AML-193 (cell line): ENCODE results near the gene PNPLA7.
"Not testable (repeated sequence)": the region's sequence is repeated elsewhere in the genome, so short reads cannot be mapped to it uniquely, and the experiment has no call there.

Experiments
- DNase-seq, 2 experiments: peaks; one replicate each; lab custom pipeline; 2025; lab: John Stamatoyannopoulos, UW

PNPLA7 gene

DNA sequence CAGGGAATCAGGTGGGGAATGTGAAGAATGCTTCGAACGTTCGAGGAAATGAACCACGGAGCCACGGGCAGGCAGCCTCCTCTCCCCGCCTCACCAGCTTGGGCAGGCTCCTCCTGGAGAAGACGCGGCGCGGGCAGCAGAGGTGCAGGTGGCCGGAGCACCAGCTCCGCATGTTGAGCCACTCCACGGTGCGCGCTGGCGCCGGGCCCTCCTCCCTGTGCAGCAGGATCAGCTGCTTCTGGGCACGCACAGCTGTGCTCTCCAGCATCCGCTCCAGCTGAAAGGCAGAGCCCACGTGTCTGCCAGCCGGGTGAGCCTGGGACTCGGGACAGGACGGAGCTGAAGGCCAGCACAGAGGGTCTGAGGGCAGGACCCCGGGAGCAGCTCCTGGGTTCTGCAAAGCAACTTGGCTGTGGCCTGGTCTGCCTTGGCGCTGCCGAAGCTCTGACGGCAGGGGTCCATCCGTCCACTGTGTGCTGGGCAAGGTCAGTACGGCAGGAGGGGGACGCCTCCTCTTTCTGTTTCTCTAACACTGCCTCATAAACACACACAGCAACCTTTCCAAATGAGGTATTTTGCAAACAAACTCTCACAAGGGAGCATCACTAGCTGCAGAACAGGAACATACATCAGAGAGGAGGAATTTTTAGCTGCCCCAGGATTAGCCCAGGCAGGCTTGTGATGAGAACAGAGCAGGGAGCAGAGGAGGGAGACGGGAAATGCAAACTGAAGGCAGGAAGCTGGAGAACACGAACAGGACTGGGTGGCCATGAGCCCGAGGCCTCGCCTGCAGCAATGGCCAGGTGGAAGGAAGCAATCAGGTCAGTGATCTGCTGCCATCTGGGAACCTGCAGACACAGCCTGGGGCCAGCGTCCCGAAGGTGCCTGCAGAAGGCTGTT, 71.0 kb downstream of the PNPLA7 start:
- no peak for DNase-seq

GRCh38 chr9:137478613-137478961, 71.6 kb downstream of the PNPLA7 start:
- no peak for DNase-seq

- no peak for DNase-seq
Measured at GRCh38 chr9:137477778-137478612, 72.2 kb downstream of the PNPLA7 start.

- DNase-seq = no peak
Measured at GRCh38 chr9:137476856-137477255, 73.3 kb downstream of the PNPLA7 start.

DNA sequence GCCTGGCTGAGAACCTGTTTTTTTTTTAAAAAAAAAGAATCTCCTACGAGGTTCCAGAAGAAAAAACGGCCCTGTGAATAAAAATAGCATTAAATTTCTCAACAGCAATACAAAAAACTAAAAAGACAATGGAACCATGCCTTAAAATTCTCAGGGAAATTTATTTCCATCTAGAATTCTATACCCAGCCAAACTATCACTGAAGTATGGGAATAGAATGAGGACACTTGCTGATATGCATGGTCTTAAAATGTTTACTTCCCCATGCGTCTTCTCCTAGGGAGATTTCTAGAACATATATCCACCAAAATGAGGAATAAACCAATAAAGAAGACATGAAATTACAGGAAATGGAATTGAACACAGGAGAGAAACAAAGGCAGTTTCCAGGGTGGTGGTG, 74.5 kb downstream of the PNPLA7 start:
- no peak for DNase-seq

DNA sequence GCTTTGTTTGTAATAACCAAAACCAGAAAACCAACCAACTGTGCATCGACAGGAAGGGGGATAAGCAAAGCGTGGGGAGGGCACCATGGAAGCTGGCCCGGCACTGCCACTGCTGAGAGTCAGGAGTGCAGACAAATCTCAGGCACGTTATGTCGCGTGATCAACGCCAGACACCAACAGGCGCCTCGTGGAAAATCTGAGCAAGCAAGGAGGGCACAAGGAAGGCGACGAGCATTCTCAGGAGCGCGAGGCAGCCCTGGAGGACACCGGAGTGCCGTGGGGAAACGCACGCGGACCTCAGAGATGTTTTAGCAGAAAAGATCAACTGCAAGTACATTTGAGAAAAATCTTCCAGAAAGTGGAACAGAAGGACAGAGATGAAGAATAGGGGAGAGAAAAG, 75.9 kb downstream of the PNPLA7 start:
- no peak for DNase-seq

DNA sequence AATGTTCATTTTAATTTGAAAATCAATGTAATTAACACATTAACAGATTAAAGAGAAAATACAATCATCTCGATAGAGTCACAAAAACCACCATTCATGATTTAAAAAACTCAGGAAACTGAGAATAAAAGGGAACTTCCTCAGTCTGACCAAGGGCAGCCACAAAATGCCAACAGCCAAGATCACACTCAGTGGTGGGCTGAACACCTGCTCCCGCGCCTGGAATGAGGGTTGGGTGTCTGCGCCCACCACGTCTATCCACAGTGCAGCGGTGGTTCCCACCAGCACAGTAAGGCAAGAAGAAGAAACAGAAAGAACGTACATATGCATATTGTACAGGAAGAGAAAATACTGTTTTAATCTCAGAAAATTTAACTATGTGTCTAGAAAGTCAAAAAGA, 79.4 kb downstream of the PNPLA7 start:
- DNase-seq = no peak

GRCh38 chr9:137467896-137468295, 82.3 kb downstream of the PNPLA7 start:
- no peak for DNase-seq

- DNase-seq = no peak
Measured at GRCh38 chr9:137467161-137467581, 83.0 kb downstream of the PNPLA7 start.

GRCh38 chr9:137466389-137467085, 83.7 kb downstream of the PNPLA7 start:
- not testable (repeated sequence) for DNase-seq

DNA sequence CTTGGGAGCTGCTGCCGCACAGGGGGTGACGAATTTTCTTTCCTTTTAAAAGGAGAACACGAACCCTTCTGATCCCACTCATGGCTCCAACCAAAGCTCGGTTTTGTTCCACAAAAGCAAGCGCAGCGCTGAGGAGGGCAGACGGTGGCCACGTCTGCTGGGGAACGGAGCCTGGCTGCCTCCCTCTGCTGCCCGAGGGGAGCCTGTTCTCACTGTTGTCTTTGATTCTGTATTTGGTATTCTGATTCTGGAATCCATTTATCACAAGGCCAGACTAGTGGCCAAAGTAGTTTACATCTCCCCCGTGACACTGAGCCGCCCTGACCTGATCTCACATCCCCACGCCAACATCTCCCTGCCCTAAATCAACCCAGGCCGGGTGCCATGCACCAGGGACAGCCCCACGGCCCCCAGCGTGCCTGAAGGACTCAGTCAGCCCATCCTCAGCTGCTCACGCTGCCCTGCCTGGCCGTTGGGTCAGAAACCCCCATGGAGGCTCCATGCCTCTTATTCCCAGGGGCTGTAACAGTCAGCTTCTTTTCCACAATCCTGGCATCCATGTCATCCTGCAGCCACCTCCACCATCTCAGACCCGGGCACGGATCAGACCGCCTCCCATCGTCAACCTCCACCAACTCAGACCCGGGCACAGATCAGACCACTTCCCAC, 84.3 kb downstream of the PNPLA7 start:
- no peak for DNase-seq

DNA sequence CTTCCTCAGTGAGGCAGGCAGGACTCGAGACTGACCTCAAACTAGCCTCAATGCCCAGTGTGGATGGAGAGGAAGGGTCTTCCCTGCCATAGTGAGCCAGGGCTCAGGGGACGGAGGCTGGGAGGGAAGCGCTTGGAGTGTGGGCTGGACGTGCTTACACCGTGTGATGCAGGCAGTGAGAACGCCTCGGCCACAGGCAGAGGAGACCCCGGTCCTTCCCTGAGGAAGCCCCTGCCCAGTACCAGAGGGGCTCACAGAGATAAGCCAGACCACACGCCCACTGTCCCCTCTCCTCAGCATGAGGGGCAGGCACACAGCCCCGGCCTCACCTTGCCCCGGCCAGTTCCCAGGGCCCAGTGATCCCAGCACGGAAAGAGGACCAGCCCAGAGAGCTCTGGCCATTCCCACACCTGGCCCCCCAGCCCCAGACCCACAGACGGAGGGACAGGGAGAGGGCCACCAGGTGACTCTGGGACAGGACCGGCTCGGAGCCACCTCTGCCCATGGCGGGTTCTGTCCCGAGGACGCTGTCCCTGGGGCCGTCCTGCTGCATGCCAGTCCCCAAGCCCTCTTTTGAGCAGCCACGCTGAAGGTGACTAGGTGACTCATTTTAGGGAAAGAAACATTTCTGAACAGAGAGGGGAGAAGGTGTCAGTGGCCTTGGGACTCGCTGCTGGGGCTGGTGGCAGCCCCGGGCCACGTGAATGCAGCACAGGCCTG, 85.0 kb downstream of the PNPLA7 start:
- no peak for DNase-seq

DNA sequence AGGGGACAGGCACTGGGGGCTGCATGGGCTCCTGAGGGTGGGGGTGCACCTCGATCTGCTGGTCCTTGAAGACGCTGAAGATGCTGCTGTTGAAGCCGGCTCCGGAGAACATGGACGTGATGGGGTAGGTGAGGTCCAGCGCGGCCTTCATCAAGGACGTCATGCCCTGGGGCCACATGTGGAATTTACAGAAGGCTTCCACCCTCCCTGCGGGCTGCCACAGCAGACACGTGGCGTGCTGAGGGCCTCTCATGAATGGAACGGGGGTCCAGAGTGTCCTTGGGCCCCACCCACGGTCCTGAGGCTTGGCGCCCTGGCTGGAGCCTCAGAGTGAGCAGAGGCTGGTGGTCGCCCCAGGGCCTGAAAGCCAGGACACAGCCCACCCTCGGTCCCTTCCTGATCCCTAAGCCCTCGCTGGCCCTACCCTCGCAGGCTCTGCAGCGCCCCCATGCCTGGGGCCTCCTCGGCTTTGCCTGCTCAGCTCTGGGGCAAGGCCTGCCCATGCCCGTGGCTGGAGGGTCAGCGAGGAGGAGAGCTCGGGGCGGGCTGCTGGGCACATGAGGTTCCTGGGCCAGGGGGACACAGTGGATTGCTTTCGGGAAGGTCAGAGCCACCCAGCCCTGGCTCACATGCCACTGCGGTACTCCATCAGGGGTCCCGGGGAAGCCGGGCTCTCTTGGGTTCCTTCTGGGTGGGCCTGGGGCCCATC, 85.8 kb downstream of the PNPLA7 start:
- DNase-seq = no peak

GRCh38 chr9:137463931-137464290, 86.3 kb downstream of the PNPLA7 start:
- no peak for DNase-seq

DNA sequence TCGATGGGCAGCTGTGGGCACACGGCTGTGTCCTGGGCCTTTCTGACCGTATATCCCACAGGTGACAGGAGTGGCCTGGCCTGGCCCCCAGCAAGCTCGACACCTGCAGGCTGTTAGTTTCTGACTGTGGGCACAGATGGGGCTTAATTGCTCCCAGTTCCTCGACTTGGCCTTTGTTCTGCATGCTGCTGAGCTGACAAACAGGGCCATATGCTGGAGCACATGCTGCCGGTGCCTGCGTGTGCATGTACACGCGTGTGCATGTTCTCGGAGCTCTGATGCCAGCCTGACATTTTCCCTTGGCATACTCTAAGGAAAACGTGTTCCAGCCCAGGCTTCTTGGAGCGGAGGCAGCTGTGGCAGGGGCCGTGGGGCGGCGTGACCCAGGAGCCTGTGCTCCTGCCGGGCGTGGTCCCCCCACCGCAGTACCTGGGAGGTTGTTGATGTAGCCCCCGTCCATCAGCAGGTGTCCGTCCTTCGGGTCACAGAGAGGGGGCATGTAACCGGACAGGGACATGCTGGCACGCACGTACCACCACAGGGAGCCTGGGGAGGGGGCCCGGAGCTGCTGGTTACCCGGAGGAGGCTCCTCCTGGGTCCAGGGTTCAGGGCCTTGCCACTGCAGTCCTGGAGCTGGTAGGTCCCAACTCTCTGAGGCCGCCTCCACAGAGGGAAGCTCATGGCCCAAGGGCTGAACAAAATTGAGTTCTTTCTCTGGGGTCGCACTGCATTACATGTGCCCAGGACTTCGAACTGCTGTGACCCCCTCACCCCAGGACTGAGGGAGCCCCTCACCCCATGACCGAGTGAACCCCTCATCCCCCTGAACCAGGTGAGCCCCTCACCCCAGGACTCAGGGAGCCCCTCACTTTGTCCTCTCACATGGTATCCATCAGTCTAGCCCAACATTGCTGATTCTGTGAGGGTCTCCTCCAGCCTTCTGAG, 86.9 kb downstream of the PNPLA7 start:
- DNase-seq = no peak

DNA sequence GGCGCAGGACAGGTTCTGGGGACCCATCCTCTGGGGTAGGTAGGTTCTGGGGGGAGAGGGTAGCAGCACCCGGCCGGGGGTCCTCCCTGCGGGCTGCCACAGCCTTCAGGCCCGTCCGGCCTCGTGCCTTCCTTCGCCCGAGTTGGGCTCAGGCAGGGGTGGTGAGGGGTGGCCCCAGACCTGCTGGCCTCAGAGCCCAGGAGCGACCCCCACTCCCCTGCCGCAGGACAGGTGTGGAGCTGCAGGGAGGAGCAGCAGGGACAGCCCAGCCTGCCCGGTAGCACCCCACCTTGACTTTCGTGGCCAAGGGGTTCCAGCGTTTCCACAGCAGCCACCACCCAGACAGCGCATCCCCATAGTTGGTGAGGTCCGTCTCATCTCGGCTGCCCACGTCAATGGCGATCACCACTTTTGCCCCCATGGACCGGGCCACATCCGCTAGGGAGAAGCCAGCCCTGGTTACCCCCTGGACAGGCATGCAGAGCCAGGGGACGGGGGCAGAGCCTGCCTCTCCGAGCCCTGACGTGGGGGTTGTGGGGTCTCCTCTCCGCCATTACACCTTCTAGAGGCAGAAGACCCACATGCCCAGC, 87.7 kb downstream of the PNPLA7 start:
- DNase-seq = no peak

DNA sequence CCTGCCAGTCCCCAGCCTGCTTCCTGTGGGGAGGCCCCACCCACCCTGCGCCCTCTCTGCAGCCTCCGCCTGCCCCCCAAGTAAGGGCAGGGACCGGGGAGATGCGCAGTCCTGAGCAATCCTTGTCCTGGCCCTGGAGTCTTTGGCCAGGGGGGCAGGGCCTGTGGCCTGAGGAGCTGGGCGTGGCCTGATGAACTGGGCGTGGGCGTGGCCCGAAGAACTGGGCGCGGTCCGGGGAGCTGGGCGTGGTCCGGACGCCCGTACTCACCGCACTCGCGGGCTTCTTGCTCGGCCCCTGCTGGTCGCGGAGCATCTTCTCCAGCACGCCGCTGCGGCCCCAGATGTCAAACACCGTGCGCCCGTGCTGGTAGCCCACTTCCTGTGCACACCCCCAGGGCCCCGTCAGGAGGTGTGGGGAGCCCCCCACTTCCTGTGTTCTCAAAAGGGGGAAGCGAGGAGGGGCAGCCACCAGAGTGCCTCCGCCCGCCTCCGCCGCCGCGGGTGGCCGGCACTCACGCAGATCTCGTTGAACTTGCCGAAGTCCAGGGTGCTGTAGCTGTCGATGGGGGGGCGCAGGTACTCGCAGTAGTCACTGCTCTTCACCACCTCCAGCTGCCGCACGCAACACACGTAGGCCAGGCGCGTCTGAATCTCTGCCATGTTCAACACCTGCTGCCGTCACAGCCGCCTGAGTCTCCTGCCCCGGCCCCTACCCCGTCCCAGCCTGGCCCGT, 88.4 kb downstream of the PNPLA7 start:
- no peak for DNase-seq

DNA sequence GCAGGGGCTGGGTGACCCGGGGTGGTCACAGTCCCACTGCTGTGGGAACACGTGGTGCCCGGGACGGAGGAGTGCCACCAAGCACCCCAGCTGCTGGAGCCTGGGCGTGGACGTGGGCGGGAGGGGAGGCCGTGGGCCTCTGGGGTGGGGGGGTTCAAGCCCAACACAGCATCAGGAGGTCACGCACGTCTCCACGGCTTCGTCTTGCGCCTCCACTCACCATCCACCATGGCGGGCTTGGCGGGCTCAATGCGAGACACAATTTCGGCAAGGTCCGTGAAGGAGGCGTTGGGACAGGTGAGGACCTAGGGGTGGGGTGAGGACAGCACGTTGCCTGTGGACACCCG, 88.9 kb downstream of the PNPLA7 start:
- no peak for DNase-seq
